GM19455 (cell line): Measurements from ENCODE around the gene PHKG2.

Experiments used
- ATAC-seq: cut with Tn5 transposase; IDR thresholded peaks from one replicate; pipeline ENCODE4 v1.9.1; 2021; ENCODE audit not compliant: unreplicated experiment

The PHKG2 gene

GRCh38 chr16:30773826-30774225 is 25.6 kb downstream of the PHKG2 start:
- ATAC-seq: no peak

- no peak for ATAC-seq
These were observed 26.3 kb downstream of the PHKG2 start for GRCh38 chr16:30774367-30775130.

GRCh38 chr16:30775131-30775391 is 26.8 kb downstream of the PHKG2 start:
- ATAC-seq: no peak

- ATAC-seq: no peak
These were observed 27.4 kb downstream of the PHKG2 start for GRCh38 chr16:30775392-30776188.

- no peak for ATAC-seq
These were observed 29.5 kb downstream of the PHKG2 start for GRCh38 chr16:30777591-30778297.

- no peak for ATAC-seq
These were observed 30.5 kb downstream of the PHKG2 start for GRCh38 chr16:30778549-30779244.

GRCh38 chr16:30779596-30779995 is 31.4 kb downstream of the PHKG2 start:
- no peak for ATAC-seq

GRCh38 chr16:30780021-30780420 is 31.8 kb downstream of the PHKG2 start:
- no peak for ATAC-seq

- ATAC-seq: no peak
These were observed 32.3 kb downstream of the PHKG2 start for GRCh38 chr16:30780549-30780948.

GRCh38 chr16:30782486-30783279 is 34.5 kb downstream of the PHKG2 start:
- ATAC-seq: no peak

GRCh38 chr16:30783280-30784109 is 35.3 kb downstream of the PHKG2 start:
- ATAC-seq: no peak

GRCh38 chr16:30784215-30784614 is 36.0 kb downstream of the PHKG2 start:
- no peak for ATAC-seq

- ATAC-seq: no peak
These were observed 37.2 kb downstream of the PHKG2 start for GRCh38 chr16:30785126-30786106.

- no peak for ATAC-seq
These were observed 38.1 kb downstream of the PHKG2 start for GRCh38 chr16:30786115-30786935.

- no peak for ATAC-seq
These were observed 38.8 kb downstream of the PHKG2 start, which contains the start of gene ZNF629 for GRCh38 chr16:30786936-30787612. TSS of gene ZNF629 (minus strand) at chr16:30787205. CDS start at chr16:30784482, 2,723 bp downstream.

GRCh38 chr16:30787613-30788378 is 39.6 kb downstream of the PHKG2 start:
- no peak for ATAC-seq
